GM18907 (cell line): ENCODE results near the gene HSPA4.

ENCODE experiments used
- ATAC-seq: cut with Tn5 transposase; IDR thresholded peaks from one replicate; pipeline ENCODE4 v1.9.1; 2021; ENCODE audit warnings: mild to moderate bottlenecking, moderate library complexity; ENCODE audit not compliant: unreplicated experiment

HSPA4 gene

GRCh38 chr5:133088064-133088463 is 36.3 kb downstream of the HSPA4 start:
- ATAC-seq: no peak

GRCh38 chr5:133091034-133091433 is 39.2 kb downstream of the HSPA4 start:
- no peak for ATAC-seq

GRCh38 chr5:133106343-133106742 is 54.5 kb downstream of the HSPA4 start:
- no peak for ATAC-seq

GRCh38 chr5:133106761-133107572 is 55.2 kb downstream of the HSPA4 start:
- ATAC-seq: no peak

GRCh38 chr5:133108481-133108921 is 56.7 kb downstream of the HSPA4 start:
- no peak for ATAC-seq

- ATAC-seq: no peak
Measured at GRCh38 chr5:133109655-133110483, 58.1 kb downstream of the HSPA4 start.

GRCh38 chr5:133110709-133111108 is 58.9 kb downstream of the HSPA4 start:
- ATAC-seq: no peak

- peak; percentile 68 for ATAC-seq
Measured at GRCh38 chr5:133111299-133111698, 59.5 kb downstream of the HSPA4 start.

GRCh38 chr5:133112026-133112660 is 60.3 kb downstream of the HSPA4 start:
- ATAC-seq: no peak

- ATAC-seq: no peak
Measured at GRCh38 chr5:133113331-133114061, 61.7 kb downstream of the HSPA4 start.

GRCh38 chr5:133114166-133114932 is 62.5 kb downstream of the HSPA4 start:
- ATAC-seq: no peak

- ATAC-seq: no peak
Measured at GRCh38 chr5:133114933-133115310, 63.1 kb downstream of the HSPA4 start.

GRCh38 chr5:133116601-133117000 is 64.8 kb downstream of the HSPA4 start:
- ATAC-seq: no peak

GRCh38 chr5:133117166-133117911 is 65.5 kb downstream of the HSPA4 start:
- ATAC-seq: no peak

- no peak for ATAC-seq
Measured at GRCh38 chr5:133117912-133118445, 66.2 kb downstream of the HSPA4 start.

GRCh38 chr5:133118741-133119140 is 66.9 kb downstream of the HSPA4 start:
- ATAC-seq: no peak

- ATAC-seq: no peak
Measured at GRCh38 chr5:133119233-133119711, 67.5 kb downstream of the HSPA4 start.

- no peak for ATAC-seq
Measured at GRCh38 chr5:133120156-133120750, 68.4 kb downstream of the HSPA4 start.

- ATAC-seq: no peak
Measured at GRCh38 chr5:133121080-133121479, 69.3 kb downstream of the HSPA4 start.
